IMR-90 (cell line): ENCODE measurements around the gene SEPTIN10. TPM values are rescaled to one million over a fixed set of nuclear protein-coding genes. Genes with fewer than 3 reads are reported as not detected.

Experiments
- ATAC-seq: fragments of 200-7000 bp; cut with Tn5 transposase; 2 replicates; pipeline ENCODE4 v1.9.1; 2020; ENCODE audit warnings: low read depth, mild to moderate bottlenecking, moderate library complexity
- BruUV-seq: library from RNA; stranded (reverse); fragments of 400-500 nt; replicated peaks from 2 replicates; lab custom pipeline; 2021; lab: Mats Ljungman, UMichigan
- CTCF ChIA-PET: fragments of 300-600 bp; formaldehyde crosslinking; extraction: SDS; loops from one replicate; lab custom pipeline; 2021; ENCODE audit warnings: antibody characterized with exemption; lab: Yijun Ruan, JAX
- POLR2A ChIA-PET: fragments of 300-600 bp; sonication (Branson Sonifier 250); formaldehyde crosslinking; loops from one replicate; lab custom pipeline; 2022; ENCODE audit warnings: antibody characterized with exemption; ENCODE audit not compliant: unreplicated experiment; lab: Charles Lee
- DNase-seq: peaks from one replicate; pipeline ENCODE4 v3.0.0; 2013
- H2AFZ ChIP-seq: replicated peaks from 2 replicates; pipeline ENCODE3; 2013; ENCODE audit warnings: low read length, mild to moderate bottlenecking; ENCODE audit not compliant: poor library complexity
- H2AK5ac ChIP-seq: 2 replicates; pipeline ENCODE4 v1.6.1; 2013; ENCODE audit warnings: low read depth, low read length, inconsistent platforms
- H2AK9ac ChIP-seq: replicated peaks from 2 replicates; pipeline ENCODE3; 2013; ENCODE audit warnings: mild to moderate bottlenecking, low read depth, low read length, moderate library complexity; ENCODE audit not compliant: poor library complexity
- H2BK120ac ChIP-seq: 2 replicates; pipeline ENCODE4 v1.6.1; 2013; ENCODE audit warnings: low read depth, low read length, inconsistent platforms
- H2BK15ac ChIP-seq: 3 replicates; pipeline ENCODE4 v1.6.1; 2013; ENCODE audit warnings: low read depth, low read length, inconsistent platforms
- H2BK20ac ChIP-seq: 2 replicates; pipeline ENCODE4 v1.6.1; 2013; ENCODE audit warnings: low read depth, mild to moderate bottlenecking, inconsistent platforms, low read length, moderate library complexity
- H2BK5ac ChIP-seq: 2 replicates; pipeline ENCODE4 v1.6.1; 2013; ENCODE audit warnings: mild to moderate bottlenecking, low read depth, low read length, inconsistent platforms; ENCODE audit not compliant: poor library complexity, severe bottlenecking
- H3K14ac ChIP-seq: replicated peaks from 2 replicates; pipeline ENCODE4 v1.6.1; 2013; ENCODE audit warnings: low read depth, low read length, inconsistent platforms
- H3K18ac ChIP-seq: 2 replicates; pipeline ENCODE4 v1.6.1; 2013; ENCODE audit warnings: low read depth, low read length, control low read depth
- H3K23ac ChIP-seq: 2 replicates; pipeline ENCODE4 v1.6.1; 2013; ENCODE audit warnings: low read depth, low read length, inconsistent platforms
- H3K27ac ChIP-seq: 2 replicates; pipeline ENCODE4 v1.5.1; 2013; ENCODE audit warnings: mild to moderate bottlenecking, control low read depth, low read length; ENCODE audit not compliant: insufficient read depth
- H3K27me3 ChIP-seq: 2 replicates; pipeline ENCODE4 v1.6.1; 2013; ENCODE audit warnings: low read length; ENCODE audit not compliant: control insufficient read depth, insufficient read depth
- H3K36me3 ChIP-seq: 2 replicates; pipeline ENCODE4 v1.6.1; 2013; ENCODE audit warnings: low read length, mixed read lengths; ENCODE audit not compliant: control insufficient read depth, insufficient read depth
- H3K4ac ChIP-seq: 2 replicates; pipeline ENCODE4 v1.6.1; 2013; ENCODE audit warnings: low read depth, low read length, inconsistent platforms
- H3K4me1 ChIP-seq: 2 replicates; pipeline ENCODE4 v1.6.1; 2013; ENCODE audit warnings: low read length, mixed read lengths; ENCODE audit not compliant: control insufficient read depth, insufficient read depth
- H3K4me2 ChIP-seq: 2 replicates; pipeline ENCODE4 v1.6.1; 2013; ENCODE audit warnings: low read depth, mild to moderate bottlenecking, control low read depth, low read length, moderate library complexity
- H3K4me3 ChIP-seq: 2 replicates; pipeline ENCODE4 v1.5.1; 2013; ENCODE audit warnings: low read depth, mild to moderate bottlenecking, control low read depth, low read length, moderate library complexity; ENCODE audit not compliant: insufficient read depth
- H3K56ac ChIP-seq: 2 replicates; pipeline ENCODE4 v1.6.1; 2013; ENCODE audit warnings: low read length, inconsistent platforms; ENCODE audit not compliant: insufficient read depth; ENCODE audit errors: extremely low read depth
- H3K79me1 ChIP-seq, 2 experiments: 2 replicates each; pipeline ENCODE4 v1.6.1; 2013; ENCODE audit warnings: low read length in 2 of 2, inconsistent platforms in 1 of 2, low read depth in 1 of 2
- H3K9ac ChIP-seq: 2 replicates; pipeline ENCODE4 v1.6.1; 2013; ENCODE audit warnings: low read depth, low read length, control low read depth
- H3K9me1 ChIP-seq: 2 replicates; pipeline ENCODE4 v1.6.1; 2013; ENCODE audit warnings: low read length, inconsistent platforms; ENCODE audit not compliant: insufficient read depth
- H3K9me3 ChIP-seq: 2 replicates; pipeline ENCODE4 v1.6.1; 2013; ENCODE audit warnings: low read length; ENCODE audit not compliant: control insufficient read depth, insufficient read depth
- H4K20me1 ChIP-seq: 2 replicates; pipeline ENCODE4 v1.6.1; 2013; ENCODE audit warnings: low read length, inconsistent platforms; ENCODE audit not compliant: insufficient read depth
- H4K5ac ChIP-seq: 2 replicates; pipeline ENCODE4 v1.6.1; 2013; ENCODE audit warnings: mild to moderate bottlenecking, low read depth, low read length, control low read depth
- H4K8ac ChIP-seq, 2 experiments: 2 replicates each; pipeline ENCODE4 v1.6.1; 2013; ENCODE audit warnings: low read depth in 2 of 2, low read length in 2 of 2, control low read depth in 1 of 2, inconsistent platforms in 1 of 2
- H4K91ac ChIP-seq: 2 replicates; pipeline ENCODE4 v1.6.1; 2013; ENCODE audit warnings: low read depth, low read length, inconsistent platforms; ENCODE audit not compliant: insufficient read depth
- BHLHE40 ChIP-seq: fragments of 150-350 bp; IDR thresholded peaks from 2 replicates; pipeline ENCODE4 v1.6.1; 2016; ENCODE audit warnings: mild to moderate bottlenecking, low read depth, low read length
- CHD1 ChIP-seq: IDR thresholded peaks from 2 replicates; pipeline ENCODE4 v1.6.1; 2012; ENCODE audit warnings: low read depth, low read length, improper control_type of control experiment
- CTCF ChIP-seq: conservative IDR thresholded peaks from 2 replicates; pipeline ENCODE4 v1.5.1; 2012; ENCODE audit warnings: mild to moderate bottlenecking, low read depth, low read length, improper control_type of control experiment
- ELK1 ChIP-seq: fragments of 150-350 bp; IDR thresholded peaks from 2 replicates; pipeline ENCODE4 v1.6.1; 2016; ENCODE audit warnings: low read depth, mild to moderate bottlenecking, low read length, moderate library complexity, borderline replicate concordance
- FOS ChIP-seq: fragments of 150-350 bp; IDR thresholded peaks from 2 replicates; pipeline ENCODE4 v1.6.1; 2016; ENCODE audit warnings: low read depth, low read length
- MAFK ChIP-seq: IDR thresholded peaks from 2 replicates; pipeline ENCODE4 v1.6.1; 2012; ENCODE audit warnings: low read depth, low read length, improper control_type of control experiment
- MAZ ChIP-seq: IDR thresholded peaks from 2 replicates; pipeline ENCODE4 v1.6.1; 2012; ENCODE audit warnings: low read depth, mild to moderate bottlenecking, low read length, improper control_type of control experiment, moderate library complexity, borderline replicate concordance
- MXI1 ChIP-seq: IDR thresholded peaks from 2 replicates; pipeline ENCODE4 v1.6.1; 2012; ENCODE audit warnings: low read depth, mild to moderate bottlenecking, low read length, moderate library complexity, borderline replicate concordance
- NFE2L2 ChIP-seq: fragments of 150-350 bp; IDR thresholded peaks from 2 replicates; pipeline ENCODE4 v1.6.1; 2016; ENCODE audit warnings: low read depth, mild to moderate bottlenecking, low read length
- RAD21 ChIP-seq: IDR thresholded peaks from 2 replicates; pipeline ENCODE4 v1.6.1; 2012; ENCODE audit warnings: low read length, improper control_type of control experiment
- RCOR1 ChIP-seq: IDR thresholded peaks from 2 replicates; pipeline ENCODE4 v1.6.1; 2012; ENCODE audit warnings: mild to moderate bottlenecking, low read length, improper control_type of control experiment; ENCODE audit not compliant: insufficient replicate concordance
- RFX5 ChIP-seq: IDR thresholded peaks from 2 replicates; pipeline ENCODE4 v1.8.0; 2012; ENCODE audit warnings: low read depth, mild to moderate bottlenecking, low read length, moderate library complexity
- SMC3 ChIP-seq: fragments of 150-350 bp; IDR thresholded peaks from 2 replicates; pipeline ENCODE4 v1.6.1; 2016; ENCODE audit warnings: low read depth, mild to moderate bottlenecking, antibody characterized with exemption, low read length, moderate library complexity
- dilution Hi-C: fragments of 300-500 bp; cut with HindIII; formaldehyde crosslinking; loops from one replicate; pipeline ENCODE4 v1.14.3; 2018; ENCODE audit warnings: low sequenced_read_pairs; ENCODE audit not compliant: unreplicated experiment
- in situ Hi-C: fragments of 300-500 bp; cut with MboI; formaldehyde crosslinking; loops from 3 replicates; pipeline ENCODE4 v1.14.3; 2019; ENCODE audit warnings: low sequenced_read_pairs, inconsistent platforms, mixed read lengths
- intact Hi-C: fragments of 100-400 bp; cut with micrococcal nuclease; formaldehyde crosslinking; loops from 2 replicates; pipeline ENCODE4 v1.10.0; 2022
- polyA plus RNA-seq, 3 experiments: library from polyadenylated mRNA; depleted of rRNA; stranded (reverse); fragments of >200 nt; gene quantifications; 2 replicates each; pipeline ENCODE4 v1.2.3, GENCODE V29; 2012; ENCODE audit warnings: low replicate concordance in 1 of 3
- total RNA-seq: library from RNA; depleted of rRNA; stranded (reverse); fragments of >200 nt; gene quantifications from 2 replicates; pipeline ENCODE4 v1.2.3, GENCODE V29; 2012

SEPTIN10 gene
- total and polyA plus RNA-seq, 2 of the 4 experiments (the other 2 are of a cell fraction), result 55.4 to 82.6 TPM

- H3K4ac ChIP-seq, result no peak overlapping the region
- peaks cover 38 to 76% of the 10 kb centered on the region in 2 experiments for H3K79me1 ChIP-seq
- BruUV-seq, result no TSS peak
- H3K23ac ChIP-seq, result no peak overlapping the region
- DNase-seq (no peak), ATAC-seq (no peak)
- H3K4me3 ChIP-seq, result no peak overlapping the region
- H3K4me1 ChIP-seq, result peaks cover 3% of the 10 kb centered on the region
- H4K91ac ChIP-seq, result no peak overlapping the region
- no peaks in the 10 kb centered on the region for H3K27me3 ChIP-seq
- no peak for TF ChIP-seq MAZ
- no peak for TF ChIP-seq MAFK
- no peak for TF ChIP-seq RFX5
- no peak for TF ChIP-seq RCOR1
- no peak for TF ChIP-seq NFE2L2
- TF ChIP-seq BHLHE40, result no peak
- TF ChIP-seq RAD21, result no peak
- TF ChIP-seq SMC3, result no peak
- no peak for TF ChIP-seq CTCF
- TF ChIP-seq CHD1, result no peak
- no peak for TF ChIP-seq ELK1
- no peak for TF ChIP-seq MXI1
- TF ChIP-seq FOS, result no peak
- H4K20me1 ChIP-seq, result peaks cover 20% of the 10 kb centered on the region; the same call in 1 of the 2 replicates
- no peak overlapping the region for H3K27ac ChIP-seq
- peaks cover 7% of the 10 kb centered on the region for H3K9me1 ChIP-seq
- no peak overlapping the region for H3K9ac ChIP-seq
- peaks cover 5% of the 10 kb centered on the region for H3K36me3 ChIP-seq
- in situ Hi-C loops, result no loop called here
- no peaks in the 10 kb centered on the region for H3K9me3 ChIP-seq
- no peak overlapping the region for H3K56ac ChIP-seq
- dilution Hi-C loops, result no loop called here
- H2BK120ac ChIP-seq, result no peak overlapping the region
- CTCF ChIA-PET, result no interaction called here
- H2AK9ac ChIP-seq, result no peak overlapping the region
- no peak overlapping the region for H3K4me2 ChIP-seq
- no peak overlapping the region for H2AFZ ChIP-seq
- H3K18ac ChIP-seq, result no peak overlapping the region
- H2BK5ac ChIP-seq, result no peak overlapping the region
- H2BK15ac ChIP-seq, result no peak overlapping the region
- intact Hi-C loops, result no loop called here
- no peak overlapping the region for H4K5ac ChIP-seq
- no peak overlapping the region for H2AK5ac ChIP-seq
- no peak overlapping the region for H4K8ac ChIP-seq
- H2BK20ac ChIP-seq, result no peak overlapping the region
- POLR2A ChIA-PET, result no interaction called here
- H3K14ac ChIP-seq, result no peak overlapping the region
These were observed 22.6 kb downstream of the SEPTIN10 start for GRCh38 chr2:109591206-109591605.
